ENCODE data around the gene DCHS2. TPM values are rescaled to one million over a fixed set of nuclear protein-coding genes. Genes with fewer than 3 reads are reported as not detected.

DCHS2 gene
- total and polyA plus RNA-seq, 2 experiments from 2014 or later, result 0.21 to 7.6 TPM

GRCh38 chr4:154312246-154312645, 179.4 kb downstream of the DCHS2 start:
- H3K9me3 Mint-ChIP-seq, result peaks cover 20% of the 10 kb centered on the region
- H3K4me3 ChIP-seq, result no peak overlapping the region
- TF ChIP-seq, protein P1, sequence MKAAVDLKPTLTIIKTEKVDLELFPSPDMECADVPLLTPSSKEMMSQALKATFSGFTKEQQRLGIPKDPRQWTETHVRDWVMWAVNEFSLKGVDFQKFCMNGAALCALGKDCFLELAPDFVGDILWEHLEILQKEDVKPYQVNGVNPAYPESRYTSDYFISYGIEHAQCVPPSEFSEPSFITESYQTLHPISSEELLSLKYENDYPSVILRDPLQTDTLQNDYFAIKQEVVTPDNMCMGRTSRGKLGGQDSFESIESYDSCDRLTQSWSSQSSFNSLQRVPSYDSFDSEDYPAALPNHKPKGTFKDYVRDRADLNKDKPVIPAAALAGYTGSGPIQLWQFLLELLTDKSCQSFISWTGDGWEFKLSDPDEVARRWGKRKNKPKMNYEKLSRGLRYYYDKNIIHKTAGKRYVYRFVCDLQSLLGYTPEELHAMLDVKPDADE (IDR thresholded peaks at IDR 0.05), result no peak
- TF ChIP-seq CREB1 (CRISPR knock-in tag; IDR thresholded peaks at IDR 0.05; ENCODE audit: low read depth) (no peak), REST (IDR thresholded peaks at IDR 0.05; ENCODE audit: unreplicated experiment) (no peak), JUNB (IDR thresholded peaks at IDR 0.05; ENCODE audit: unreplicated experiment) (no peak)
- H3F3A ChIP-seq (replicated peaks; ENCODE audit: low read depth), result no peaks in the 10 kb centered on the region
- no peaks in the 10 kb centered on the region for H4K20me1 ChIP-seq (replicated peaks; ENCODE audit: insufficient read depth)
- H3K27ac ChIP-seq (ENCODE audit: low read depth), result no peak overlapping the region
- no peaks in the 10 kb centered on the region for H3K36me3 ChIP-seq (ENCODE audit: insufficient read depth)
- no peaks in the 10 kb centered on the region for H3K27me3 ChIP-seq (ENCODE audit: insufficient read depth)
- no peaks in the 10 kb centered on the region for H3K79me2 ChIP-seq (replicated peaks; ENCODE audit: insufficient read depth)
- H3K4me1 ChIP-seq (ENCODE audit: insufficient read depth), result peaks cover 13% of the 10 kb centered on the region
- H3K9me2 ChIP-seq (ENCODE audit: insufficient read depth), result 0 out of 2 replicates have a peak, but pooled peaks cover 3% of the 10 kb centered on the region
- no peak overlapping the region for H2AFZ ChIP-seq
- DNase-seq (ENCODE audit: low spot score), result no peak
- no peak overlapping the region for H3K4me2 ChIP-seq
- peaks cover 9% of the 10 kb centered on the region; the same call in 2 of the 3 replicates for H3K4me1 Mint-ChIP-seq
- ATAC-seq, result no peak
- H3K36me3 Mint-ChIP-seq (ENCODE audit: low read depth), result peaks cover 5% of the 10 kb centered on the region; the same call in 2 of the 3 replicates
- H3K27ac Mint-ChIP-seq, result no peak overlapping the region
- H3K27me3 Mint-ChIP-seq (ENCODE audit: insufficient read depth, low read depth, poor library complexity), result peaks cover 1% of the 10 kb centered on the region
- H3K4me3 Mint-ChIP-seq, result no peak overlapping the region

DNA sequence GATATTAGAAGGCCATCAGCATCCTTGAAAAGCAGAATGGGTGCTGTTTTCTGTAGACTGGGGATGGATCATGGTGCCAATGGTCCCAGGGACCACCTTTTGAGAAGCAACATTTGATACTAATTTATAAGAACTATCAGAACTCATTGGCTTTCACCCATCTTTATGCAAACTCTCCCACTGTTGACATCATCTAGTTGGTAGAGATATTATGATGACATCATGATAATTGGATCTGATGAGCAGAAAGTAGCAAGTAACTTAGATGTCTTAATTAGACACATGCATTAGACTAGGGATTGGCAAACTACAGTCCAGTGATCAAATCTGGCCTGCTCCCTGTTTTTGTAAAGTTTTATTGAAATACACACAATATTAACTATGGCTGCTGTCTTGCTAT, 181.0 kb downstream of the DCHS2 start:
- peaks cover 1% of the 10 kb centered on the region for H3K27me3 Mint-ChIP-seq (ENCODE audit: insufficient read depth, low read depth, poor library complexity)
- no peak for TF ChIP-seq CTCF (conservative IDR thresholded peaks at IDR 0.05; ENCODE audit: low read depth in 2 of 2)
- TF ChIP-seq REST (IDR thresholded peaks at IDR 0.05; ENCODE audit: unreplicated experiment), result no peak
- no peak for TF ChIP-seq ZNF114 (CRISPR knock-in tag; IDR thresholded peaks at IDR 0.05)
- no peak for TF ChIP-seq ZNF331 (CRISPR knock-in tag; IDR thresholded peaks at IDR 0.05; ENCODE audit: low read depth)
- TF ChIP-seq CREB1 (CRISPR knock-in tag; IDR thresholded peaks at IDR 0.05; ENCODE audit: low read depth), result no peak
- TF ChIP-seq, protein P1 (IDR thresholded peaks at IDR 0.05), result no peak
- TF ChIP-seq NANOG (IDR thresholded peaks at IDR 0.05; ENCODE audit: borderline replicate concordance), result no peak
- no peak for TF ChIP-seq EZH2phosphoT487 (IDR thresholded peaks at IDR 0.05; ENCODE audit: unreplicated experiment)
- TF ChIP-seq EZH2 (IDR thresholded peaks at IDR 0.05; ENCODE audit: low read depth, unreplicated experiment), result no peak

More for the DNA sequence above, 181.0 kb downstream of the DCHS2 start:
- Histone ChIP-seq H3K27me3 (ENCODE audit: insufficient read depth) (no peaks in the 10 kb centered on the region), H3K36me3 (ENCODE audit: insufficient read depth) (no peaks in the 10 kb centered on the region), H4K20me1 (replicated peaks; ENCODE audit: insufficient read depth) (no peaks in the 10 kb centered on the region), H3F3A (replicated peaks; ENCODE audit: low read depth) (no peaks in the 10 kb centered on the region), H3K27ac (ENCODE audit: low read depth) (no peak overlapping the region), H3K4me1 (ENCODE audit: insufficient read depth) (peaks cover 13% of the 10 kb centered on the region), H2AFZ (no peak overlapping the region), H3K79me2 (replicated peaks; ENCODE audit: insufficient read depth) (no peaks in the 10 kb centered on the region), H3K4me3 (no peak overlapping the region), H3K4me2 (no peak overlapping the region), H3K9me2 (ENCODE audit: insufficient read depth) (0 out of 2 replicates have a peak, but pooled peaks cover 3% of the 10 kb centered on the region)
- Mint-ChIP-seq H3K27ac (no peak overlapping the region), H3K9me3 (peaks cover 20% of the 10 kb centered on the region), H3K36me3 (ENCODE audit: low read depth) (peaks cover 5% of the 10 kb centered on the region; the same call in 2 of the 3 replicates), H3K4me3 (no peak overlapping the region), H3K4me1 (peaks cover 9% of the 10 kb centered on the region; the same call in 2 of the 3 replicates)
- DNase-seq (ENCODE audit: low spot score) (no peak), ATAC-seq (no peak)

All from GM23338 (cell line).